LNCaP clone FGC (cell line): ENCODE results near the gene PPP1CB.
A peak's percentile ranks its signal among the peaks of the same experiment; 100 is the strongest.

ENCODE experiments used
- DNase-seq: peaks from one replicate; pipeline ENCODE4 v3.0.0-alpha.2; 2011; ENCODE audit warnings: low read depth
- H3K4me3 ChIP-seq: 2 replicates; pipeline ENCODE4 v1.5.1; 2011; ENCODE audit warnings: mild to moderate bottlenecking, low read depth, low read length, control low read depth
- CTCF ChIP-seq: IDR thresholded peaks from 2 replicates; pipeline ENCODE4 v1.5.1; 2012; ENCODE audit warnings: mild to moderate bottlenecking; ENCODE audit not compliant: control insufficient read depth, insufficient read depth; ENCODE audit errors: extremely low read depth

PPP1CB gene

GRCh38 chr2:28802975-28803429 lies 51.4 kb downstream of the PPP1CB start:
- no peak for TF ChIP-seq CTCF
- no peak overlapping the region for H3K4me3 ChIP-seq
- DNase-seq: no peak

- no peak for TF ChIP-seq CTCF
- H3K4me3 ChIP-seq: no peak overlapping the region
- no peak for DNase-seq
These were observed 58.3 kb downstream of the PPP1CB start for GRCh38 chr2:28809927-28810326.

DNA sequence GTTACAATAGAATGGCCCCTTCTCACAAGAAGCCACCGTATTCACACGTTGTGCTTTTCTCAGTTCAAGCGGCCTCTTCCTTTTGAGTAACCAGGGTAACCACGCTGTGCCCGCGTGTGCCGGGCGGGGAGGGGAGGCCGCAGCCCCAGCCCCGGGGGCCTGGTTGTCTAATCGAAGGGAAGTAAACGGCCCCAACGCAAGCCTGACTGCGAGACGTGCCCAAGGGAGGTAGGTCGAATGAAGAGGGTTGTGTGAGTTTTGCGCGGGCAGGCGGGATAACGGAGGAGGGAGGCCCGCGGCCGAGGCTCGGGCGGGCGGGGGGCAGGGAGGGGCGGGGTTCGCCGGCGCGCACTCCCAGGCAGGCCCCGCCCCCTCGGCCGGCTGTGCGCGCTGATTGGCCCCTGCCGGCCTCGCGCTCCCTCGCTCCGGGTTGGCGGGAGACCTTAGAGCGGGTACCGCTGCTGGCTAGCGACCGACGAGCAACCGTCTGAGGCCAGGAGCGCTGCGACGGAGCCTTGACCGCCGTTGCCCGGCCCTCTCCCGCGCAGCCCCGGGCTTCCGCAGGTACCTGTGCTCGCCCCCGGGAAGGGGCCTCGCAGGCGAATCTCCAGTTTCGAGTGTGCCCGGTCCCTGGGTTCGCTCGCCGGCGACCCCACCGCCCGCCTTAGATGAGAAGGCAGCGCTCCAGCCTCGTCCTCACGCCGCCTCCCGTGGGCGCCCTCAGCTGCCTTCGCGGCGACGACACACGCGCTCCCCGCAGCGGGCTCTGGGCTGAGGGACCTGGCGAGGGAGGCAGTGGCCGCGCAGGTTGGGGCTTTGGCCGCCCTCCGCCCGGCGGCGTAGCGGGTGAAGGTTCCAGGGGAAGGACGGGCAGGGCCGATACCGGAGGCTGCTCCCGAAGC lies 59.0 kb downstream of the PPP1CB start, which contains the start of gene SPDYA:
TSS of gene SPDYA (plus strand) at position 451 of the 902 bp plus-strand sequence. CDS start 5,181 bp downstream, outside the sequence.
- DNase-seq: no peak
- no peak within 1 kb of the TSS for H3K4me3 ChIP-seq
- no peak for TF ChIP-seq CTCF

GRCh38 chr2:28818053-28818452 lies 66.4 kb downstream of the PPP1CB start:
- TF ChIP-seq CTCF: no peak
- DNase-seq: no peak
- H3K4me3 ChIP-seq: no peak overlapping the region

- TF ChIP-seq CTCF: peak; percentile 74
- DNase-seq: peak; percentile 48
- no peak overlapping the region for H3K4me3 ChIP-seq
These were observed 69.8 kb downstream of the PPP1CB start for GRCh38 chr2:28821295-28821958.

- no peak for TF ChIP-seq CTCF
- H3K4me3 ChIP-seq: no peak overlapping the region
- DNase-seq: no peak
These were observed 70.4 kb downstream of the PPP1CB start for GRCh38 chr2:28822036-28822435.
